SK-N-MC (cell line): ENCODE data around the gene ICA1L.
"Not testable (repeated sequence)": the region's sequence is repeated elsewhere in the genome, so short reads cannot be mapped to it uniquely, and the experiment has no call there.

Experiments used
- EZH2 ChIP-seq: fragments of 200-600 bp; sonication (generic); IDR thresholded peaks from one replicate; pipeline ENCODE4 v1.6.1; 2017; ENCODE audit warnings: antibody characterized with exemption
- FOXP2 ChIP-seq: optimal IDR thresholded peaks from 2 replicates; pipeline ENCODE3; 2011; ENCODE audit warnings: mild to moderate bottlenecking, moderate library complexity; ENCODE audit not compliant: insufficient read depth; ENCODE audit errors: extremely low read length, control extremely low read depth
- POLR2AphosphoS5 ChIP-seq: IDR thresholded peaks from 2 replicates; pipeline ENCODE4 v1.6.1; 2012; ENCODE audit warnings: mild to moderate bottlenecking, low read depth, low read length, borderline replicate concordance

GRCh38 chr2:202910250-202910649 lies 38.7 kb upstream of the ICA1L start:
- not testable (repeated sequence) for TF ChIP-seq EZH2, POLR2AphosphoS5, FOXP2
